GM20431 (cell line): ENCODE measurements around the gene RFC2.
"Not testable (repeated sequence)": the region's sequence is repeated elsewhere in the genome, so short reads cannot be mapped to it uniquely, and the experiment has no call there.

Experiments
- in situ Hi-C: fragments of 300-500 bp; cut with MseI, MboI; formaldehyde crosslinking; loops from one replicate; pipeline ENCODE4 v1.15.0; 2020; ENCODE audit warnings: low sequenced_read_pairs; ENCODE audit not compliant: unreplicated experiment

Gene RFC2

DNA sequence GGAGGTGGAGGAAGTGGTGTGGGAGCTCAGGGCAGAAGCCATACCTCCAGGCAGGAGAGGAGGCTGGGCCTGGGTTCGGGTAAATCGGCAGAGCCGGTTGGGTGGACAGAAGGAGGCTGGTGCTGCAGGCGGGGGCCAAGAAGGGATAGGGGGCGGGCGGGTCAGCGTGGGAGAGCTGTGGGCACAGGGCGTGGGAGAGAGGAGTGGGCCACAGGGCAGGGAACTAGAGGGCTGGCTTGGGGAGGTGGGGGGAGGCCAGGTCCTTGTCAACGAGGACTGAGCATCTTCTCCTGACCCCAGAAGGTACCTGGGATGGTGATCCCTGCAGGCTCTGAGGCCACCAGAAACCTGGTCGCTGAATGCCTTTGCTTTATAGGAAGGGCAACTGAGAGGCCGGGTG, 32.5 kb downstream of the RFC2 start:
- in situ Hi-C loops: no loop called here

DNA sequence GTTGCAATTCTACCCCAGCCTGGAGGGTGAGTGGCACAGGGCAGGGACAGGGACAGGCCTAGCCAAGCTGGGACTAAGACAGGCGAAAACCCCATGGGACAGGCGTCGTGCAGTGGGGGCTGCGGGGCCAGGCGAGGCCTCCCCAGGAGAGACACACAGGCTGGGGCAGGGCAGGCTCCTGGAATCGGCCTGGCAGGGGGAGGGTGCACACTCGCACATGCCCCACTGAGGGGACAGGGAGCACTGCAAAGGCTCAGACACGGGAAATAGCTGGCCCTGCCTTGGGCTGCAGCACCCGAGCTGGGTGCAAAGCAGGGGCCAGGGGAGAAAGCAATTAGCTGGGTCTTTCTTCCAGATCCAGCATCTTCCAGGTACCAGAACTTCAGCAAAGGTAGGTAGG, 34.0 kb downstream of the RFC2 start:
- in situ Hi-C loops: no loop called here

DNA sequence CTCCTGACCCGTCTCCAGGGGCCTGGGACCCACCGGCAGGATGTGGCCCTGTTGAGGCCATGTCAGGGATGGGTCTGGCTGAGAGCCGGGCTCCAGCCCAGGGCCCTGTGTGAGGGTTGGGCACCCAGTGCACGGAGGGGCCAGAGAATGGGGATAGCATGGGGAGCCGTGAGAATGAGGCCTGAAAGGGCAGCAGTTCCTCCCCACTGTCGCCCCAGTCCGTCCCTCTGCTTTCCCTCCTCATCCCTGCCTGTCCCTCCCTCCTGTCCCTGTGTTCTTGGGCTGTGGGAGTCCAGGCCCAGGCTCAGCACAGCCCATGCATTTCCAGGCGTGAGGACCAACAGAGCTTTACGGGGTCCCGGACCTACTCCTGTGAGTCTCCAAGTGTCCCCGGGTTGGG, 34.8 kb downstream of the RFC2 start:
- in situ Hi-C loops: no loop called here

DNA sequence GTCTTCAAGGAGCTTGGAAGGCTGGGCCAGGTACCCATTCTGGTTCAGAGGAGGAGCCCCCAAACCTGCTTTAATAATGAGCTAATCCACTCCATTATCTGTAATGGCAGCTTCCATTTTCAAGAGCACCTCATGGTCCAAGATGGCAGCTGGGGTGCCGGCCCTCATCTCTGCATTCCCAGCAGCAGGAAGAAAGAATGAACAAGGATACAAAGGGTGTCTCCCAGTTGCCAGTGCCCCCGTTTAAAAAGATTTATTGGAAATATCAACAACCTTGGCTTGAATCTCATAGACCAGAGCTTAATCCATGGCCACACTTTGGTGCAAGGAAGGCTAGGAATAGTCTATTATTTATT, 35.9 kb downstream of the RFC2 start:
- in situ Hi-C loops: no loop called here

DNA sequence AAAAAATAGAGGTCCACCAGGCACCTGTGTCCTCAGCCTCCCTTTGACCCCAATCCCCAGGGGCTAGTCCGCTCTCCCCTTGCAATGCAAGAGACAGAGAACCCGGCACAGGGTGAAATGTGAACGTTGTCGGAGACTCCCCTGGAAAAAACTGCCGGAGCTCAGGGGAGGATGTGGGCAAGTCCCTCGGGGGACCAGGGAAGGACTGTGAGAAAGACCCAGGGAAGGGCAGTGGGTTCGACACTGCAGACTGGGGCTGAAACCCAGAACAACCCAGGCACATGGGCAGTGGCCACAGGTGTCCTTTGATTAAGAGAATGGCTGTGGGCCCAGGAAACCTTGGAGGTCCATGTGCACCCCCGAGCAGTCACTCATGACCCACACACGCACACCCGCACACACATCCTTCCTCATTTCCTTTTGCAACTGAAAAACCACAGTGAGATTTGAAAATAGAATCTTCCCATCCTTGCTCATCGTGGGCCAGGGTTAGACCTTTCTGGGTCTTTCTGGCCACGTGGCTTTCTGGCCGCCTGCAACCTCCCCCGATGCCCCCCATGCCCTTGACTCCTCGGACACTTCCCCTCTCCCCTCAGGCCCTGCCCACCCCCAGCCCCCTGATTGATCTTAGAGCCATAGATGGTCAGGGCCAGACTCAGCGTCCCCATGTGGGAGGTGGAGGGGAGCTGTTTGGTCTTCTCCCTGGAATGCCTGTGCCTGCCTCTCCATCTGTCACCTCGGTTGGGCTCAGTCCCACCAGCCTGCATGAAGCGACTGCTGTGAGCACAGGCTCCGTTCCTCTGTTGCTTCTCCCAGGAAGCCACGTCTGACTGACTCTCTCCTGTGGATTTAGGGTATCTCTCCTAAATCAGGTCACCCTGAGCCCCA, 36.5 kb downstream of the RFC2 start:
- in situ Hi-C loops: no loop called here

DNA sequence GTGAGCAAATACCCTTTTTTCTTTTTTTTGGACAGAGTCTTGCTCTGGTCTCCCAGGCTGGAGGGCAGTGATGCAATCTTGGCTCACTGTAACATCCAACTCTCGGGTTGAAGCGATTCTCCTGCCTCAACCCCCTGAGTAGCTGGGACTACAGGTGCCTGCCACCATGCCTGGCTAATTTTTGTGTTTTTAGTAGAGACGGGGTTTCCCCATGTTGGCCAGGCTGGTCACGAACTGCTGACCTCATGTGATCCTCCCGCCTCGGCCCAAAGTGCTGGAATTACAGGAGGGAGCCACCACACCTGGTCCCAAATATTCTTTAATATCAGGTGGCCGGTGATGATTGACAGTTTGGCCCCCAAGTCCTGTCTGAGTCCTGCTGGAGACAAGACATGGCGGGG, 37.8 kb downstream of the RFC2 start:
- in situ Hi-C loops: no loop called here

DNA sequence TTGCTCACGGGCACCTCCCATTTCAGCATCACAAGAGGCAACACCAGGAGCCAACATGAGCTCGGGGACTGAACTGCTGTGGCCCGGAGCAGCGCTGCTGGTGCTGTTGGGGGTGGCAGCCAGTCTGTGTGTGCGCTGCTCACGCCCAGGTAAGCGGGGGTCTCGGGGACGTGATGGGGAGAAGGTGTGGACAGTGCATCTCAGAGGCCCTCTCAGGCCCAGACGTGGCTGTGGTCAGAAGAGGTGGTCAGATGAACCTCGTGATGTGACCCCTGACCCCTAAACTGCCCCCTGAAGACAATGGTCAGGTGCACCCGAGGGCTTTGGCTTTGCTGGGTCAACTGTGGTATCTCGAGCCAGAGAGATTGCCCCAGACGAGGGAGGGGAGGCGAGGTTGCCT, 38.3 kb downstream of the RFC2 start:
- in situ Hi-C loops: no loop called here

DNA sequence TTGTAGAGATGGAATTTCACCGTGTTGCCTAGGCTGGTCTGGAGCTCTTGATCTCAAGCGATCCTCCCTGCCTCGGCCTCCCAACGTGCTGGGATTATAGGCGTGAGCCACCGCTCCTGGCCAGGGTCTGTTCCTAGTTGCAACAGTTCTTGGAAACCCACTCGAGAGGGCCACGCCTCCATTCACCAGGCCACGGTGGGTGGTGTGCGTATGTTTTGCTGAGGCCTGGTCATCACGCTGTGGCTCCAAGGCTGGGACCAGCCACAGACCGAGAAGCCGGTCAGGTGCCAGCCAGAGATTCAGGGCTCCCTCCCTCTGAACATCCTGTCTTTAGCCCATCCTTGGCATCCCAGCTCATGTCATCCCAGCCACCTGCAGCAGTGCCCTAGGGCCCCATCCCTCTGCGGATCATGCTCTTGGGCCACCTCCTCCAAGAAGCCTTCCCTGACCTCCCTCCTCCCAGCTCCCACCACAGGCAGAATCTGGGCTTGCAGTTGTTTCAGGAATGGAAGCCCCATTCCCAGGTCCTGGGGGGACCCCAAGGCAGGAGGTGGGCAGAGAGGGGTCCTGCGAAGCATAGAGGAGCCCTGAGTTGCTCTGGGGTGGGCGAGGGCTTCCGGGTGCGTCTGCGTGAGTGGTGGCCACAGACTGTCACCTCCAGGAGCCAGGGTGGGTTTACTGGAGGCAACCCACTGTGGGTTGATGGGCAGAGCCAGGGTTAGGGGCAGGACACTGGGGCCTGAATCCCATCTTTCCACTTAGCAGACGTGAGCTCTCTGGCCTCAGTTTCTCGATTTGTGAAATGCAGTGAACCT, 39.2 kb downstream of the RFC2 start:
- in situ Hi-C loops: no loop called here

DNA sequence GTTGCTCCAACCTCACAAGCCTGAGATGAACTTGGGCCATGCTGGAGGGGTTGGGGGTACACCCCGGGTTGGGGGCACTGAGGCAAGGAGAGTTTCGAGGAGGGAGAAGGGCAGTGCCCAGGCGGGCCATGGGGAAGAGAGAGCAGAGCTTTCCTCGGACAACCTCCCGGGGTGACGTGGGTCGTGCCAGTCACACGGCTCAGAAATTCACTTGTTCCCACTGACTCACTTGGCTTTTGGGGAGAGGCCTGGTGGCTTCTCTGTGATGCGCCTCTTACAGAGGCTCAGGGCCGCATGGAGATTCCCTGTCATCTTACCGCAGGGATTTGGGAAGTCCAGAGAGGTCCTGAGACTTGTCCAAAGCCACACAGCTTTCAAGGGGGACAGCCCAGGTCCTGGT, 41.5 kb downstream of the RFC2 start:
- in situ Hi-C loops: no loop called here

DNA sequence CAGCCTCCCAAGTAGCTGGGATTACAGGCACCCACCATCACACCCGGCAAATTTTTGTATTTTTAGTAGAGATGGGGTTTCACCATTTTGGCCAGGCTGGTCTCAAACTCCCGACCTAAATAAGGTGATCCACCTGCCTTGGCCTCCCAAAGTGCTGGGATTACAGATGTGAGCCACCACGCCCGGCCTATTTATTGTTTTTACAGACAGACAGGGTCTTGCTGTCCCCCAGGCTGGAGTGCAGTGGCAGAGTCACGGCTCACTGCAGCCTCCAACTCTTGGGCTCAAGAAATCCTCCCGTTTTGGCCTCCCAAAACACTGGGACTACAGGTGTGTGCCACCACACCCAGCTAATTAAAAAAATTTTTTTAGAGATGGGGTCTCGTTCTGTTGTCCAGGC, 46.0 kb downstream of the RFC2 start:
- in situ Hi-C loops: not testable (repeated sequence)

DNA sequence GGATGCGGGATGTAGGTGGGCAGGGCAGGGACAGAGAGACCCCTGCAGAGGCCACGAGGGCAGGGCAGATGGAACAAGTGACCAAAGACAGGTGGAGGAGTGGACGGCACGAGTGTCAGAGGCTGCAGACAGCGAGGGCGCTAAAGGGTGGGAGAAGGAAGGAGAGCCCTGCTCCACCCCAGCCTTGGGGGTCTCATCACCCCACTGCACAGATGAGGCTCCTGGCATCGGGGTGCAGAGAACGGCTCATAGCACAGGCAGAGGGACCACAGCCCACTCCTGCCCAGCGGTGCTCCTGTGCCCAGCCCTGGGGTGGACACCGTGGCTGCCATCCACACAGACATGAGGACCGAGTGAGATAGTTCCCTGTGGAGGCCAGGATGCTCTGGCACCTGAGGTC, 46.6 kb downstream of the RFC2 start:
- in situ Hi-C loops: no loop called here

DNA sequence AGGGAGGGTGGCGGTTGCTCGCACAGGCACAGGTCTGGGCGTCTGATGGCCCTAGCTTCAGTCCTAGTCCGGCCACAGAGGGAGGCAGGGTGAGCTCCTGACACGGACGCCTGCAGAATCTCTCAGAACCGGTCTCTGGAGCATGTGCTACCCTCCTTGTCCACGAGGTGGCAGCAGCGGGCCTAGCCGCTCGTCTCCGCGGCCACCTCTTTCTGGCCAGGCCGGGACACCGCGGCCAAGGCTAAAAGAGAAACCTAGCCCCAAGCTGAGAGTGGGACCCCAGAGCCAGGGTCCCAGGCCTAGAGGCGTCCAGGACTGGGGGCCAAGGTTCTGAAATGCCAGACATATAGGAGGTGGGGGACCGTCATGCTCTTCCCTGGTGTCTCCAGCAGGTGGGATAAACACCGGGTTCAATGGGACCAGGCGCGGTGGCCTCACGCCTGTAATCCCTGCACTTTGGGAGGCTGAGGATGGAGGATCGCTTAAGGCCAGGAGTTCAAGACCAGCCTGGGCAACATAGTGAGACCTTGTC, 47.5 kb downstream of the RFC2 start:
- in situ Hi-C loops: no loop called here

DNA sequence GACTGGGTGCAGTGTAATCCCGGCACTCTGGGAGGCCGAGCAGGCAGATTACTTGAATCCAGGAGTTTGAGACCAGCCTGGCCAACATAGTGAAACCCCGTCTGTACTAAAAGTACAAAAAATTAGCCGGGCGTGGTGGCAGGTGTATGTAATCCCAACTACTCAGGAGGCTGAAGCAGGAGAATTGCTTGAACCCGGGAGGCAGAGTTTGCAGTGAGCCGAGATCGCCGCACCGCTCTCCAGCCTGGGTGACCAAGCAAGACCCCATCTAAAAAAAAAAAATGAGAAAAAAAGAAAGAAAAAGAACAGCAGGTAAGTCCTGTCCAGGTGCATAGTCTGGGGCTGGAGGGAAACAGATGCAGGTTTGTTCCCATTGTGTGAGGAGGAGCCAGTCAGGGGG, 48.1 kb downstream of the RFC2 start:
- in situ Hi-C loops: not testable (repeated sequence)

DNA sequence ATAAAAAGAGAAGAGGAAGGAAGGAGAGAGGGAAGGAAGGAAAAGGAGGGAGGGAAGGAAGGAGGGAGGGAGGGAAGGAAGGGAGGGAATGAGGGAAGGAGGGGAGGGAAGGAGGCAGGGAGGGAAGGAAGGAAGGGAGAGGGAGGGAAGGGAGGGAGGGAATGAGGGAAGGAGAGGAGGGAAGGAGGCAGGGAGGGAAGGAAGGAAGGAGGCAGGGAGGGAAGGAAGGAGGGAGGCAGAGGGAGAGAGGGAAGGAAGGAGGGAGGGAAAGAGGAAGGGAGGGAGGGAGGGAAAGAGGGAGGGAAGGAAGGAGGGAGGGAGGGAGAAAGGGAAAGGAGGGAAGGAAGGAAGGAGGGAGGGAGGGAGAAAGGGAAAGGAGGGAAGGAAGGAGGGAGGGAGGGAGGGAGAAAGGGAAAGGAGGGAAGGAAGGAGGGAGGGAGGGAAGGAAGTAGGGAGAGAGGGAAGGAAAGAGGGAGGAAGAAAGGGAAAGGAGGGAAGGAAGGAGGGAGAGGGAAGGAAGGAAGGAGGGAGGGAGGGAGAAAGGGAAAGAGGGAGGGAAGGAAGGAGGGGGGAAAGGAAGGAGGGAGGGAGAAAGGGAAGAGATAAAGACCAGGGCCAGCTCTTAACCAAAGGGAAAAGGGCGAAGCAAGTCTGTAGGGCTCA, 50.1 kb downstream of the RFC2 start:
- in situ Hi-C loops: no loop called here

DNA sequence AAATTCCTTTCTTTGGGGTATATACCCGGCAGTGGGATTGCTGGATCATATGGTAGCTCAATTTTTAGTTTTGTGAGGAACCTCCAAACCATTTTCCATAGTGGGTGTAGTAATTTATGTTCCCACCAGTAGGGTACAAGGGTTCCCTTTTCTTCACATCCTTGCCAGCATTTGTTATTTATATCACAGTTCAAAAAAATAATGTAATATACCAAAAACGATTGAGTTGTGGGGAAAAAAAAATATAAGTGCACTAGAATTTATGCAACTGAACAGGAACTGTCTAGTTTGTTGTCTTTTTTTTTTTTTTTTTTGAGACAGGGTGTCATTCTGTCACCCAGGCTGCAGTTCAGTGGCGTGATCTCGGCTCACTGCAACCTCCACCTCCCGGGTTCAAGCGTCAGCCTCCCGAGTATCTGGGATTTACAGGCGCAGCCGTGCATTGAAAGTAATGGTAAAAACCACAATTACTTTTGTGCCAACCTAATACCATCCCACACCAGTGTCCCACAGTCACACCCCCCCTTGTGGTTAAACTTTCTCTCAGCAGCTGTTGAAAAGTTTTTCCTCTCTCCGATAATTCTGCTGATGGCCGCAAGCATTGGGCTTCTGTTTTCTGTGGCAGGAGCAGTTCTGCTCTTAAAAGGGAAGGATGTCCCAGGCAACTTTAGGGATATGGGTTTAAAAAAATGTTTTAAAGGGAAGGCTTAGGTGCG, 51.2 kb downstream of the RFC2 start:
- in situ Hi-C loops: no loop called here

DNA sequence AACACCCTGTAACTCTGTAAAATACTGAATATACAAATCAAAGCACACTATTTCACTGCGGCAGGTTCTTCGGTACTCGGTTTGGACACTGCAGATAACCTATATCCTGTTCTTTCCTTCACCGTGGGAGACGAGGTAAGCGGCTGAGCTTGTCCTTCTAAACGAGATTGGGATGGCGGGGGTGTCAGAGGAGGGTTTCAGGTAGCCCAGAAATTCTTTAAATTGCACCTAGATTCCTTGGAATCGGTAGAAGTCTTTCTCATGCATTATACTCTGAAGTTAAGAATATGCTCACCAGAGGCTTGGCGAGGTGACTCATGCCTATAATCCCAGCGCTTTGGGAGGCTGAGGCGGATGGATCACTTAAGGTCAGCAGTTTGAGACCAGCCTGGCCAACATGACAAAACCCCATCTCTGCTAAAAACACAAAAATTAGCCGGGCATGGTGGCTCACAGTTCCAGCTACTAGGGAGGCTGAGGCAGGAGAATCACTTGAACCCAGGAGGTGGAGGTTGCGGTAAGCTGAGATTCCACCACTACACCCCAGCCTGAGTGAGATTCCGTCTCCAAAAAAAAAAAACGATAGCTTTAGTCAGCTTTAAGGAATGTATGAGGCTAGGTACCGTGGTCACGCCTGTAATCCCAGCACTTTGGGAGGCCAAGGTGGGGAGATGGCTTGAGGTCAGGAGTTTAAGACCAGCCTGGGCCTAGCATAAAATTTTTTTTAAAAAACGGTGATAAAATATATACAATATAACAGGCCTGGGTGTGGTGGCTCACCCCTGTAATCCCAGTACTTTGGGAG, 54.4 kb downstream of the RFC2 start:
- in situ Hi-C loops: loop anchor here (10.0 kb wide), 1 partner anchor 195 kb away; no protein-coding TSS in a partner anchor

DNA sequence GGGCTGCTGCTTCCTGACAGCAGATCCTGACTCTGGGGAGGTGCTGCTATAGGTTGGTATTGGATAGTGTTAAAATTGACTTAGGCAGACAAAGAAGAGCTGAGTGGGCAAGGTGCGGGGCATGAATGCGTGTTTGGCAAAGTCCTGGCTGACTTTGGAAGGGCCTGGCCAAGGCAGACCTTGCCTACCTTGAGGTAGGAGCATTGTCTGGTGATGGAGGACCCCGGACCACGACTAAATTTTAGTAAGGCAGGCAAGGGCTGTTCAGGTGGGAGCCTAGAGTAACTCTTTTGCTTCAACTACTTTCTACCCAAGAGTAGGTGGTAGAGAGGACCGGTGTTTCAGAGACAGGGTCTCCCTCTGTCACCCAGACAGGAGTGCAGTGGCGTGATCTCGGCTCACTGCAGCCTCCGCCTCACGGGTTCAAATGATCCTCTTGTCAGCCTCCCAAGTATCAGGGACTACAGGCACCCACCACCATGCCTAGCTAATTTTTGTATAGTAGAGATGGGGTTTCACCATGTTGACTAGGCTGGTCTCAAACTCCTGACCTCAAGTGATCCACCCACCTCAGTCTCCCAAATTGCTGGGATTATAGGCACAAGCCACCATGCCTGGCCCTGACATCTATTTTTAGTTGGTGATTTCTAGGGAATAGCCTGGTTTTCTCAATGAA, 56.6 kb downstream of the RFC2 start:
- in situ Hi-C loops: loop anchor here (10.0 kb wide), 1 partner anchor 197 kb away; no protein-coding TSS in a partner anchor

DNA sequence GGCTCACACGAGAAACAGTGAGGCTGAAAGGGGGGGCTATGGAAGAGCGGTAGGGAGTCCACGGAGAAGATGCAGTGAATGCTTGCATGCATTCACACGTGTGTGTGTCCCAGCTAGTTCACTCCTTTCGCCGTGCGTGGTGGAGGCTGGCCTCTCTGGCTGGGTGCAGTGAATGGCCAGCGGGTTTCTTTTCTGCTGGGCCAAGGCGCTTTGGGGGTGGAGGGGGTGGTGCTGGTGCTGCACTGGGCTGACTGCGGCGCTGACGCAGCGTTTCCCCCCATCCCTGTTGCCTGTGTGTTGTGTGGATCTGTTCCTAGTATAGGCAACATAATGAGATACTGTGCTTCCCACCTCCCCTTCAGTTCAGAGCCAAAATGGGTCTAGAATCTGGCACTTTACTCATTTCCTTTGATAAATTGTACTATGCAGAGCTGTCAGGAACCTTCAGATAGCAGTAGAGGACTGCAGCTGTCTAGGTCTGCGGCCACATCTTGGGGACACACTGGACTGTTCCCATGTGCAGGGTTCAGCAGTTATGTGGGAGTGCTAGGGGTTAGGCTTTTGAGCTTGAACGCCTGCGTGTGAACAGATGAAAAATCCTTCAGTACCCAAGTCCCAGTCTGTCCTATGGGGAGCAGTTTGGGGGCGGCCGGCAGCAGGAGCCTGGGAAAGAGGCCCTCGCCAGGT, 58.1 kb downstream of the RFC2 start:
- in situ Hi-C loops: loop anchor here (10.0 kb wide), 1 partner anchor 199 kb away; no protein-coding TSS in a partner anchor
